Activated CD4-positive, alpha-beta T cell treated with anti-CD3 and anti-CD28 coated beads, Interleukin-2, amount 10 ng/mL, durations not matched to agents 24 days and 14 days (primary cell): ENCODE data around the gene HDC. TPM values are rescaled to one million over a fixed set of nuclear protein-coding genes. Genes with fewer than 3 reads are reported as not detected.

Source experiments
- DNase-seq: peaks from one replicate; pipeline ENCODE4 v3.0.0; 2022
- H3K27ac Mint-ChIP-seq: one replicate; pipeline ENCODE4 v1.8.0; 2022; ENCODE audit warnings: mild to moderate bottlenecking, mixed read lengths
- H3K27me3 Mint-ChIP-seq: one replicate; pipeline ENCODE4 v1.8.0; 2022; ENCODE audit warnings: mixed read lengths
- H3K36me3 Mint-ChIP-seq: one replicate; pipeline ENCODE4 v1.8.0; 2022; ENCODE audit warnings: low read depth, mild to moderate bottlenecking, mixed read lengths
- H3K4me1 Mint-ChIP-seq: one replicate; pipeline ENCODE4 v1.8.0; 2021; ENCODE audit warnings: mixed read lengths
- H3K4me3 Mint-ChIP-seq: one replicate; pipeline ENCODE4 v1.8.0; 2022; ENCODE audit warnings: mild to moderate bottlenecking, moderate library complexity, mixed read lengths
- H3K9me3 Mint-ChIP-seq: one replicate; pipeline ENCODE4 v1.8.0; 2021; ENCODE audit warnings: mixed read lengths
- intact Hi-C: fragments of 100-400 bp; cut with micrococcal nuclease; formaldehyde crosslinking; loops from one replicate; pipeline ENCODE4 v1.15.1; 2023
- total RNA-seq: library from RNA; stranded (reverse); gene quantifications from 2 replicates; pipeline ENCODE4 v1.2.3, GENCODE V29; 2022

HDC gene
- total RNA-seq, 1 donor from 2014 or later: 3.1 TPM

DNA sequence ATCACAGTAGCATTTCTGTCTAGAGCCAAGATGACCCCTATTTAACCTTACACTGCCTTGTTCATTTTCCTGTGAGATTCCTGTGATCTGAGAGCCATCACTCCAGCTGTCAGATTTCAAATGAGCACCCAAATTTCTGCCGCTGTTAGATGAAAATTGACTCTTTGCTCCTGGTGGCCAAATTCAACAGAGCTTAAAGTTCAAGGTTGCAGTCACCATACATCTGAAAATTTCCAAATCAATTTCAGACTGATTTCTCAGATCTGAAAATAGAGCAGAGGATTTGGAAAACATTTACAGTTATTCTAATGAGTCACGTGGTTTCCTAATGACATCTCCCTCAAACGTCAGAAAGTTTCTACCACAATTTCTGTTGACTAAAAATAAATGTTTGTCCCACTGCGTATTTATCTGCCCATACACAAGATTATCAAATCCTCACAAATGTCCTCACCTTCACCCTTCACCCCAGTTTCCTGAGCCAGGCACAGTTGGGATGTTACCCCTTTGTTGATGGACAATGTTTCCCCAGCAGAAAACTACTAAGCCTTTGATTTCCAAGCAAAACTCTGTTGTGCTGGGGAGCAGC is 16.4 kb downstream of the HDC start:
- intact Hi-C loops: loop anchor here (1.0 to 10.0 kb wide), 5 partner anchors 11 to 236 kb away; partner anchors contain the start of gene SLC27A2

GRCh38 chr15:50247819-50248655 is 17.5 kb downstream of the HDC start:
- peaks cover 17% of the 10 kb centered on the region for H3K36me3 Mint-ChIP-seq
- DNase-seq: peak; percentile 91
- peak overlapping the region; percentile 99 for H3K27ac Mint-ChIP-seq
- no peaks in the 10 kb centered on the region for H3K27me3 Mint-ChIP-seq
- peaks cover 9% of the 10 kb centered on the region for H3K9me3 Mint-ChIP-seq
- intact Hi-C loops: loop anchor here (5.0 to 10.0 kb wide), 3 partner anchors 66 to 237 kb away; partner anchors contain the start of gene SLC27A2
- peaks cover 53% of the 10 kb centered on the region for H3K4me1 Mint-ChIP-seq
- H3K4me3 Mint-ChIP-seq: peak overlapping the region; percentile 81

More for the DNA sequence above, 16.4 kb downstream of the HDC start:
- Mint-ChIP-seq H3K4me3 (peak overlapping the region; percentile 81), H3K4me1 (peaks cover 57% of the 10 kb centered on the region), H3K27ac (peak overlapping the region; percentile 99), H3K36me3 (peaks cover 12% of the 10 kb centered on the region), H3K9me3 (no peaks in the 10 kb centered on the region), H3K27me3 (no peaks in the 10 kb centered on the region)
- DNase-seq: no peak

DNA sequence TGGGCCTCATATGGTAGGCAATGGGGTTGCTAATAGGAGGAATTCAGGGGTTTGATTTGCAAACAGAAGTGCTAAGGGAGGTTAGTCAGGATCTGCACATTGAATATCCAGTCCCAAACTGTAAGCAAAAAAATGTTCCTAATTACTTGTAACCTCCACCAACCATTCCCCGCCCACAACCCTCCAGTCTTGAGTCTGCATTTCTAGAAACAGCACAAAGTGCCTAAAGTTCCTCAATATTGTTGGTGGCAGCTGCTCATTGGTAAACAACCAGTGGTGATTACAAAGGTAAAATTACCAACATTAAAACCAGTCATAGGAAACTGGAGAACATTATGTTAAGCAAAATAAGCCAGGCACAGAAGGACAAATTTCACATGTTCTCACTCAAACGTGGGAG is 18.9 kb downstream of the HDC start:
- peak overlapping the region; percentile 32 for H3K4me3 Mint-ChIP-seq
- H3K4me1 Mint-ChIP-seq: peaks cover 52% of the 10 kb centered on the region
- H3K27me3 Mint-ChIP-seq: no peaks in the 10 kb centered on the region
- H3K27ac Mint-ChIP-seq: peak overlapping the region; percentile 51
- DNase-seq: no peak
- H3K36me3 Mint-ChIP-seq: peaks cover 22% of the 10 kb centered on the region
- intact Hi-C loops: loop anchor here (5.0 to 10.0 kb wide), 3 partner anchors 64 to 238 kb away; partner anchors contain the start of gene SLC27A2
- peaks cover 9% of the 10 kb centered on the region for H3K9me3 Mint-ChIP-seq

DNA sequence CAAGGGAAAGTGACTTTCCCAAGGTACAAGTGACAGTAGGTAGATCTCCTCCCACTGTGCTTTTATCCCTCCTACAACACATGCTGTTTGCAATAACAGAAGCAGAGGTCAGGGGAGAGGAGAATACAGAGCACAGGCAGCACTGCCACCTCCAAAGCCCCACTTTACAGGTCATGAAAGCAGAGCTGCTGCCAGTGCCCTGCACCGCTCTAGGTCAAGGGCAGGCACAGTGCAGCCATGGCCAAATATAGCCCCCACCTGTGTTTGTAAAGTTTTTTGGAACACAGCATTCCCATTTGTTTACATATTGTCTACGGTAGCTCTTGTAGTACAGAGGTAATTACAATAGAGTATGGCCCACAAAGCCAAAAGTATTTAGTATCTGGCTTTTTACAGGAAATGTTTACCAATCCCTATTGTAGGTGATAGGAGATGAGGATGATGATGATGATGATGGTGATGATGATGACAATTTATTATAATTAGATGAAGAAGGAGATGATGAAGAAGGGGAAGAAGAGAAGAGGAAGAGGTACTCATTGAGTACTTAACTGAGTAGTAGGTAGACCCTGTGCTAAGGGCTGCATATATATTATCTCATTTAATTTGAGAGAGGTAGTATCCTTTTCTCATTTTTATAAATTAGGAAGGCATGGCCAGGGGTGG is 20.4 kb downstream of the HDC start:
- H3K4me1 Mint-ChIP-seq: peaks cover 53% of the 10 kb centered on the region
- peaks cover 26% of the 10 kb centered on the region for H3K36me3 Mint-ChIP-seq
- H3K27ac Mint-ChIP-seq: no peak overlapping the region
- peaks cover 9% of the 10 kb centered on the region for H3K9me3 Mint-ChIP-seq
- intact Hi-C loops: loop anchor here (5.0 to 10.0 kb wide), 4 partner anchors 63 to 240 kb away; partner anchors contain the start of gene SLC27A2
- H3K4me3 Mint-ChIP-seq: no peak overlapping the region
- no peaks in the 10 kb centered on the region for H3K27me3 Mint-ChIP-seq
- no peak for DNase-seq

GRCh38 chr15:50244153-50244552 is 21.4 kb downstream of the HDC start:
- Mint-ChIP-seq H3K36me3 (peaks cover 24% of the 10 kb centered on the region), H3K27ac (peak overlapping the region; percentile 30), H3K4me3 (no peak overlapping the region), H3K9me3 (peaks cover 9% of the 10 kb centered on the region), H3K27me3 (no peaks in the 10 kb centered on the region), H3K4me1 (peaks cover 44% of the 10 kb centered on the region)
- DNase-seq: no peak
- intact Hi-C loops: loop anchor here (5.0 to 10.0 kb wide), 2 partner anchors 73 to 241 kb away; no protein-coding TSS in a partner anchor

- peaks cover 23% of the 10 kb centered on the region for H3K36me3 Mint-ChIP-seq
- H3K4me3 Mint-ChIP-seq: peak overlapping the region; percentile 18
- intact Hi-C loops: loop anchor here (5.0 to 10.0 kb wide), 2 partner anchors 75 to 243 kb away; no protein-coding TSS in a partner anchor
- H3K27me3 Mint-ChIP-seq: no peaks in the 10 kb centered on the region
- no peak for DNase-seq
- peak overlapping the region; percentile 82 for H3K27ac Mint-ChIP-seq
- H3K9me3 Mint-ChIP-seq: peaks cover 9% of the 10 kb centered on the region
- H3K4me1 Mint-ChIP-seq: peaks cover 27% of the 10 kb centered on the region
Observed at GRCh38 chr15:50241684-50242450, 23.7 kb downstream of the HDC start.

- Mint-ChIP-seq H3K36me3 (peaks cover 45% of the 10 kb centered on the region), H3K27ac (no peak overlapping the region), H3K27me3 (no peaks in the 10 kb centered on the region), H3K4me3 (no peak overlapping the region), H3K9me3 (peaks cover 2% of the 10 kb centered on the region), H3K4me1 (peaks cover 20% of the 10 kb centered on the region)
- no peak for DNase-seq
- intact Hi-C loops: no loop called here
Observed at GRCh38 chr15:50238255-50238654, 27.3 kb downstream of the HDC start.

DNA sequence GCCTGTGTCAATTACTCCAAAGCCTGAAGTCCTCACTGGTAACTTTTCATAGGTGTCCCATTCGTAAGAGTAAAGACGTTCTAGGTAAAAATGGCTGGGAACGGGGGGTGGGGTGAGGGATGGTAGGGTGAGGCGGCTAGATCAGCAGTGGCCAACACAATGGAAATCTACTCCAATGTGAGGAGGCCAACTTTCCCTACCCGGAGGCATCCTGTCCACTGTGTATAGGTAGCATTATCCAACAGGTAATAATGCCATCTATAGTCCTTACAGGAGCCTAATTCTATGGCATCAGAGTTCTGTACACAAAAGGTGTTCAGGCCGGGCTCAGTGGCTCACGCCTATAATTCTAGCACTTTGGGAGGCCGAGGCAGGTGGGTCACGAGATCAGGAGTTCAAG is 29.1 kb downstream of the HDC start:
- no peak overlapping the region for H3K27ac Mint-ChIP-seq
- no peak for DNase-seq

GRCh38 chr15:50235794-50236193 is 29.7 kb downstream of the HDC start:
- no peaks in the 10 kb centered on the region for H3K9me3 Mint-ChIP-seq
- H3K27me3 Mint-ChIP-seq: no peaks in the 10 kb centered on the region
- DNase-seq: no peak
- H3K36me3 Mint-ChIP-seq: peaks cover 51% of the 10 kb centered on the region
- intact Hi-C loops: no loop called here
- H3K4me3 Mint-ChIP-seq: no peak overlapping the region
- H3K4me1 Mint-ChIP-seq: peaks cover 8% of the 10 kb centered on the region
- no peak overlapping the region for H3K27ac Mint-ChIP-seq

More for the DNA sequence above, 29.1 kb downstream of the HDC start:
- no peak overlapping the region for H3K4me3 Mint-ChIP-seq
- H3K9me3 Mint-ChIP-seq: no peaks in the 10 kb centered on the region
- H3K36me3 Mint-ChIP-seq: peaks cover 53% of the 10 kb centered on the region
- H3K4me1 Mint-ChIP-seq: peaks cover 14% of the 10 kb centered on the region
- intact Hi-C loops: no loop called here
- H3K27me3 Mint-ChIP-seq: no peaks in the 10 kb centered on the region

DNA sequence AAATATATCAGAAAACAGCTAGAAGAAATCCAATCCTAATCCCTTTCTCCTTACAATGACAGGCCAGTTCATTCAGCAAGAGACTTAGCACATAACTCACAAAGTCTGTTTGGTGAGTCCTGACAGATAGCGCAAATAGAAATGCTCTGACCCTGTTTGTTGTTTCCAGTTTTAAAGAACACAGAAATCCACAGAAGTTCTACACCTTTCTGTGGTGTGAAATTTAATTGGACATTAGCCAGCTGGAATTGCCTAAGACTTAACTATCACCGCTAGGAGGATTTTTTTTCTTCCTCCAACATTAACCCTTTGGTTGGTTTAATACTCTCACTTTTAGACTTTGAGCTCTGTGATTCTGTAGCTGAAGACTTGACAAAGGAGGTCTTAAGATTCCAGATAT is 30.8 kb downstream of the HDC start:
- H3K36me3 Mint-ChIP-seq: peaks cover 56% of the 10 kb centered on the region

DNA sequence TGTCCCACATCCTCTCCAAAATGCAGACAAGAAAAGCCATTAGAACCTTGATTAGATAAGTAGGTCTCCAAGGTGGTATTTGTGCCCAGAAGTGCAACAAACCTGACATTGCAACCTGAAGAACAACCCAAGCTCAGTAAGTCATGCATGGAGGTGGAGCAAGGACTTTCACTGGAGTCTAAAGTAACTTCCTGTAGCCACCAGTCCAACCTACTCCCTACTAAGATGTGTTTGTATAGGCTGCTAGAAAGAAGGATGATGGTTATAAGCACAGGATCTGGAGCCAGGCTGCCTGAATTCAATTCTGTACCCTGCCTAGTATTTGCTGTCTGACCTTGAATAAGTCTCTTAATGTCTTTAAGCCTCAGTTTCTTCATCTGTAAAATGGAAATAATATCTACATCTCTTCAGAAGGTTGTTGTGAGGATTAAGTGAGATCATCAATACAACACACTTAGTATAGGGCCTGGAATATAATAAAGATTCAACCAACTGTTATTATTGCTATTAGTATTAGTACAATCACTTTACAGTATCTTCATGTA is 32.3 kb downstream of the HDC start:
- Mint-ChIP-seq H3K36me3 (peaks cover 66% of the 10 kb centered on the region), H3K27me3 (no peaks in the 10 kb centered on the region), H3K9me3 (no peaks in the 10 kb centered on the region), H3K27ac (peak overlapping the region; percentile 14), H3K4me3 (no peak overlapping the region), H3K4me1 (peaks cover 6% of the 10 kb centered on the region)
- intact Hi-C loops: no loop called here
- no peak for DNase-seq

More for the DNA sequence above, 30.8 kb downstream of the HDC start:
- no peak for DNase-seq
- Mint-ChIP-seq H3K9me3 (no peaks in the 10 kb centered on the region), H3K4me3 (no peak overlapping the region), H3K27me3 (no peaks in the 10 kb centered on the region), H3K27ac (no peak overlapping the region), H3K4me1 (peaks cover 8% of the 10 kb centered on the region)
- intact Hi-C loops: no loop called here

- Mint-ChIP-seq H3K4me3 (no peak overlapping the region), H3K36me3 (peaks cover 68% of the 10 kb centered on the region), H3K9me3 (no peaks in the 10 kb centered on the region), H3K4me1 (peaks cover 6% of the 10 kb centered on the region), H3K27ac (peak overlapping the region; percentile 15), H3K27me3 (no peaks in the 10 kb centered on the region)
- no peak for DNase-seq
- intact Hi-C loops: no loop called here
Observed at GRCh38 chr15:50232791-50233190, 32.7 kb downstream of the HDC start.

- DNase-seq: no peak
- H3K27me3 Mint-ChIP-seq: no peaks in the 10 kb centered on the region
- H3K9me3 Mint-ChIP-seq: no peaks in the 10 kb centered on the region
- H3K4me1 Mint-ChIP-seq: peaks cover 6% of the 10 kb centered on the region
- intact Hi-C loops: no loop called here
- H3K27ac Mint-ChIP-seq: no peak overlapping the region
- no peak overlapping the region for H3K4me3 Mint-ChIP-seq
- H3K36me3 Mint-ChIP-seq: peaks cover 74% of the 10 kb centered on the region
Observed at GRCh38 chr15:50231761-50232160, 33.8 kb downstream of the HDC start.
